Stimulated activated CD8-positive, alpha-beta memory T cell treated with anti-CD3 and anti-CD28 coated beads, Interleukin-4, amount 100 ng/mL, for 4 hours (primary cell): Measurements from ENCODE around the gene FKBP9.
"Not testable (repeated sequence)": the region's sequence is repeated elsewhere in the genome, so short reads cannot be mapped to it uniquely, and the experiment has no call there.

Experiments
- DNase-seq, 2 donors: peaks; one replicate each; pipeline ENCODE4 v3.0.0-alpha.2; 2020; ENCODE audit warnings: low read depth in 2 of 2, low spot score in 1 of 2

The FKBP9 gene

DNA sequence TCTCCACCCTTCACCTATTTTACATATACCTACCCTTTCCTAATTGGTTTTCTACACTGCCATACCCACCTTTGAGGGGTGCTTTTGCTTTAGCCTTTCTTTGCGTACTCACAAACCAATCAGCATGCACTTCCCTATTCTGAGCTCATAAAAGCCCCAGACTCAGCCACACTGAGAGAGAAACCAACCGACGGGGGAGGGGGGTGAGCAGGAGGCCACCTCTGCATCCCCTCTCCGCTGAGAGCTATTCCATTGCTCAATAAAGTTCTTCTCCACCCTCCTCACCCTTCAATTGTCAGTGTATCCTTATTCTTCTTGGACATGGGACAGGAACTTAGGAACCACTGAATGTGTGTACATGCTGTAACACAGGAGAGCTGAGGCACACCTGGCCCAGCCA is 9.0 kb upstream of the FKBP9 start:
- no peak for DNase-seq

DNA sequence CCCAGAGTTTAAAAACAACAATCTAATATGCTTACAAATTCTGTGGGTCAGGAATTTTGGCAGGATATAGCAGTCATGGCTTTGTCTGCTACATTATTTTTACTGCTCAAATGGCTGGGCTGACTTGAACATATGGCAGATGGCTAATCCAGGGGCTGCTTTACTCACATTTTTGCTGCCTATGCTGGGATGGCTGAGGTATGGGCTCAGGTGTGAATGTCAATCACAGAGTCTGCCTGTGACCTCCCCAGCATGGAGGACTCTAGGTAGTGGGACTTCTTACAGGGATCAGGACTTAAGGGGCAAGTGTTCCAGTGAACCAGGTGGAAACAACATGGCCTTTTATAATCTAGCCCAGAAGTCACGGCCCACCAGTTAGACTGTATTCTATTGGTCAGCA is 4.4 kb upstream of the FKBP9 start:
- no peak for DNase-seq

DNA sequence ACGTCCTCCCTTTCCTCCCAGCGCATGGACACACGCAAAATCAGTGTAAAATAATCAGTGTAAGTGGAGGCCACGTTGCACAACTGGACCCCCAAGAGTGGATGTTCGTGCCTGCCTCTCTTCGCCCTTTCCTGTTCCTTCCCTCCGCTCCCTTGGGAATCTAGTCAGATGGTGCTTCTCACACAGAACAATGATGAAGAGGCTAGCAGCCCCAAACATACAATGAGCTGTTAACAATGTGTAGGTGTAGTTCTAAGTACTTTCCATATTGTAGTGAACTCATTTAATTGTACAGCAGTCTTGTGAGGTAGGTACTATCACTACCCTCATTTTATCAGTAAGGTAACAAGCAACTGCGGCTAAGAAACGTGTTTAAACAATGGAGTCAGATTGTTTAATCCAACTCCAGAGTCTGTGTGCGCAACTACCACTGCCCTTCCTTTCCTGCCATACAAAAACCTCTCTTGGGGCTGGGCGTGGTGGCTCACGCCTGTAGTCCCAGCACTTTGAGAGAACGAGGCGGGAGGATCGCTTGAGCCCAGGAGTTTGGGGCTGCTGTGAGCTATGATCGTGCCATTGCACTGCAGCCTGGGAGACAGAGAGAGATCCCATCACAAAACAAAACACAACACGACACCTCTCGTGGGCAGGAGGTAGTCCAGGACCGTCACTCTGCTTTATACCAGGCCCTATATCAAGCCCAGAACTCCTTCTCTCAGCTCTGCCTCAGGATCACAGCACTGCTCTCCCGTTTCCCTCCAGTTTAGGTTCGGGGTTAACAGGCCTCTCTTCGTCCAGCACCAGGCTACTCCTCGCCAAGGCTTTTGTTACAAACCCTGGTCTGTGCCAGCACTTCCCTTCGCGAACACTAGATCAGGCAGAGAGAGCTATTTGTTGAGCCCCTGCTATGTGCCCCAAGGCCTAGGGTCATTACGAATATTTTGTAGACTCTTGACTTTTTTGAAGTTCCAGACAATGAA is 1.1 kb downstream of the FKBP9 start:
- DNase-seq = no peak

DNA sequence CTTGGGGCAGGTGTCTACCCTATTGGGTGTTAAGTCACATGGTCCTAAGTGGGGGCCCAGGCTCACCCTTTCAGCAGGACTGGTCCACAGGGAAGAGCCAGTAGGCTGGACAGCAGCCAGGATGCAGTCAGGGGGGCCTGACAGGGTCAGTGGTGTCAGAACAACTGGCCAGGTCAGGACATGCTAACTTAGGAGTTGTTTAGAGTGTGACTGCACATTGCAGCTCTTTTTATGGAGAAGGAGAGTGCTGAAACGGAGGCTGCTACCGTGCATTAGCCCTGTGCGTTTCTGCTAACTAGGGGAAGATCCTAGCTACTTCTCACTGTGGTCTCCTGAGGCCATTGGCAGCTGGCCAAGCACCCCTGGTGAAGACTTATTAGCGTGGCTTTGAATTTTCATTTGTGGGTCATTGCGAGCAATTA is 6.7 kb downstream of the FKBP9 start:
- DNase-seq = not testable (repeated sequence)

DNA sequence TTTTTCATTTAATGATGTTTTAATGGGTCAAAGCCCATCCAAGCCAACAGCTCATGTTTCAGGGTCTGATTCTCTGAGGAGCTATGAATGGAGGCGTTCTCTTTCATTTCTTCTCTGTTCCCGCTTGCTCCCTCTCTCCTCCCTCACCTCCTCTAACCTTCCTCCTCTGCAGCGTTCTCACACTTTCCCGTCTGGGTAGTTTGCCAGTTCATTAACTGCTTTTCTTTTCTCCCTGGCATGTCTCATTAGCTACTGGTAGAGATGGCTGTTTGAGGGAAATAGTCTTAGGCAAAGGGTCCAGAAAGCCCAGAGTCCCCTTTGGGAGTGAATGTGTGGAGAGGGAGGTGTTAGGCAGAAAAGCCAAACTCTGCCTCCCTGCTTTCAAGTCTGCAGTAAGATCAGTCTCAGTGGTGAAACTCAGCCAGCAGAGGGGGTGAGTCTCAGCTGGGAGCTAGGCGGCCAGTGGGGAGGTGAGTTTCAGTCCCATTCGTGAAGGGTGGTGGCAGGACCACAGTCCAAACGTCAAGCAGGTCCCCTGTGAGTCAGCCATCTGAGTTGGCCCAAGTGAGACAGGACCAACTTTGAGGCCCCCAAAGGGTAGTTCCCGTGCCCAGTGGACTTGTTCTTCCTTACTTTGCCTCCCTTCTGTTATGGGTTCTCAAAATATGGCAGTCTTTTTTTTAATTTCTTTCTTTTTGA is 7.4 kb downstream of the FKBP9 start:
- not testable (repeated sequence) for DNase-seq

DNA sequence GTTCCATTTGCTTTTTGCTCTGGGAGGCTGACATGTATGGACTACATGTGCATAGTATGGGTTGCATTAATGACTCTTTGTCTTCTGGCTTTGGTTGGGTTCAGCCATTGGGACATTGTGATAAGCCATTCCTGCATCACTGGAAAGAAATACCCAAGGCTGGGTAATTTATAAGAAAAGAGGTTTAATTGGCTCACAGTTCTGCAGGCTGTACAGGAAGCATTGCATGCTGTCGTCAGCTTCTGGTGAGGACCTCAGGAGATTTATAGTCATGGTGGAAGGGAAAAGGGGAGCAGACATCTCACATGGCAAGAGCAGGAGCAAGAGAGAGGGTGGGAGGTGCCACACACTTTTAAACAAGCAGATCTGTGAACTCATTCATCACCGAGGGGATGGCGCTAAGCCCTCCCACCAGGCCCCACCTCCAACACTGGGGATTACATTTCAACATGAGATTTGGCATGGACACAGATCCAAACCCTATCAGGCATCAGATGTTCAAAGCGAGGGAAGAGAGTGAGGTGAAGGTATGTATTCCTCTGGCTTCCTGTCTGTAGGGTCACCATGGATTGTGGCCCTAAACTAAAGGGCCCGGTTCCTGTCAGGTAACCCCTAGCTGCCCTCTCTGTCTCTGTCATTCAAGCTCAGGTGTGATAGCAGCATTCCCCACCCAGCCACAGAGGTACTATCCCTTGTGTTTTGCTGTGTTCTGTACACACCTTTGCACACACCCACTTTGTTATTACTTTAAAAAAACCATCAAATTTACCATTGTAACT is 9.4 kb downstream of the FKBP9 start:
- DNase-seq = not testable (repeated sequence)

DNA sequence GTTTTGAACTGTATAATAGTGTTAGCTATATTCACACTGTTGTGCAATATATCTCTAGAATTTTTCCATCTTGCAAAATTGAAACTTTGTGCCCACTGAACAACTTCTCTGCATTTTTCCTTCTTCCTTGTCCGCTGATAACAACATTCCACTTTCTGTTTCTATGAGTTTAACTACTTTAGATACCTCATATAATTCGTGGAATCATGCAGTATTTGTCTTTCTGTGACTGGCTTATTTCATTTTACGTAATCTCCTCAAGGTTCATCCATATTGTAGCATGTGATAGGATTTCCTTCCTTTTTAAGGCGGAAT is 10.0 kb downstream of the FKBP9 start:
- not testable (repeated sequence) for DNase-seq

DNA sequence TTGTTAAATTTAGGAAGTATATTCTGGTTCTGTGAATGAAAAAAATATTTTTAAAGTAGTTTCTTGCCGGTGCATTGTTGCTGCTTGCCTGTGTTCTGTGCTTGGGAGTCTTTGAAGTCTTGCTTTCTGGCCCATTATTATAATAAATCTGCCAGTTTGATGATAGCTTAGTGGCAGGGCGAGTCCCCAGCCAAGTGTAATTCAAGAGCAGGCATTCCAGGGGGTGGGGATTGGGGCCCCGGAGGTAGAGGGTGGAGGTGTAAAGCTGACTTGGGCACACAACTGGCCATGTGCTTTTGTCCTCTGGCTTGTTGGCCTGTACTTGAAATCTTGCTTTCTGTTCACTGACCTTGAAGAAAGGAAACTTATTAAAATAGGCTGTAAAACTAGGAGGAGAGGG is 14.7 kb downstream of the FKBP9 start:
- DNase-seq = not testable (repeated sequence)

DNA sequence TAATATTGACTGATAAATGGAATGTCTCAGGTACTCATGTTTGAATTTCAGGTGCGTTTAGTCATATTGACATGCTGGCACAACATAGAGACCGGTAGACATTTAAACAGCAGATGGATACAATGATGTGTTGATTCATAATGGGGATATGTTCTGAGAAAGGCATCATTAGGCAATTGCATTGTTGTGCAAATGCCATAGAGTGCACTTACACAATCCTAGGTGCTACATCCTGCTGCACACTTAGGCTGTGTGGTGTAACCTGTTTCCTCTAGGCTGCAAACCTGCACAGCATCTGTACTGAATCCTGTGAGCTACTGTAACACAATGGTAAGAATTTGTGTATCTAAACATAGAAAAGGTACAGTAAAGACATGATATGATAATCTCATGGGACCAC is 19.9 kb downstream of the FKBP9 start:
- not testable (repeated sequence) for DNase-seq

DNA sequence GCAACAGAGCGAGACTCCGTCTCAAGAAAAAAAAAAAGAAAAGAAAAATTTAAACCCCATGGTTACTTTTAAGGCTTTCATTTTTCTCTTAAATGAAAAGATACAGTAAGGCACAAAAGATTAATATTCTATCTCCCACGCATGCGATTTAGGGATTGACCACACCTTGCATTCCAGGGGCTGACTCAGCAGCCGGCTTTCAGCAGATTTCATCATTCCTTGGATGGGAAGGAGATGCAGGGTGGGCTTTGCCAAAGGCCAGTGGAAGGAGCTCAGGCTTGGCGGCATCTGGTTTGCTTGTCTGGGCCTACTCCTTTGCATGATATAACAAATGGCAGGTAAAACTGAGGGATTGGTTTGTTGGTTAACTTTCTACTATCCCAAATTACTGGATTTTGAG is 22.0 kb downstream of the FKBP9 start:
- not testable (repeated sequence) for DNase-seq

DNA sequence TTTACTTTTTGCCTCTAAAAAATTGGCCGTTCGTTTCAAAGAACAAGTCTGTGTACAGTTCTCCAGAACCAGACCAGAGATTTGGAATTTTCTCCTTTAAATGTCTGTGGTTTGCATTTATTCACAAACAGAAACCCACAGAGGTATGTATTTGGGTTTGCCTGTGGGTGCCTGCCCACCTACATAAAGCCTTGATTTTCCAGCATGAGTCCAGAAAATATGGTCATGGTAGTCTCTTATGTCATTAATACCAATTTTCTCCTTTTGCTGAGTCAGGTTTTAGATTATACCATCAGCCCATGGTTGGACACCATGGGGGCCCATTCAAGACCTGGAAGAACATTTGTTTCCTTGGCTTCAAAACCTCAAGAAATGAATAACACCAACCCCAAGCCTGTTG is 22.7 kb downstream of the FKBP9 start:
- DNase-seq = not testable (repeated sequence)

DNA sequence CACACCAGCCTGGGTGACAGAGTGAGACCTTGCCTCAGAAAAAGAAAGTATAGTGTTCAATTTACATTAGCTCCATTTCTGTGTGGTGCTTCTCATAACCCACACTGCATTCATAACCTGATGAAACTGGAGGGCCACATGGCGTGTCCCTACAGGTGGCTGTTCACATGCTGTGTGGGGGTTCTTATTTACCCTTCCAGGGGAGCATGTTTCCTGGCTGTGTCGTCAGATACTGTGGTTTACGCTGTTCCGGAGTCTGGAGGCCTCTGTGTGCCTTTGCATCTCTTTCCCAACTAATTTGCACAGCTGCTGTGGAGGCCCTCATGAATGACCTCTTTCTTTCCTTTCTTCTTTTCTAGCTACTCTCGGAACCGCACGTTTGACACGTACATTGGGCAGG is 30.9 kb downstream of the FKBP9 start:
- DNase-seq = not testable (repeated sequence)

DNA sequence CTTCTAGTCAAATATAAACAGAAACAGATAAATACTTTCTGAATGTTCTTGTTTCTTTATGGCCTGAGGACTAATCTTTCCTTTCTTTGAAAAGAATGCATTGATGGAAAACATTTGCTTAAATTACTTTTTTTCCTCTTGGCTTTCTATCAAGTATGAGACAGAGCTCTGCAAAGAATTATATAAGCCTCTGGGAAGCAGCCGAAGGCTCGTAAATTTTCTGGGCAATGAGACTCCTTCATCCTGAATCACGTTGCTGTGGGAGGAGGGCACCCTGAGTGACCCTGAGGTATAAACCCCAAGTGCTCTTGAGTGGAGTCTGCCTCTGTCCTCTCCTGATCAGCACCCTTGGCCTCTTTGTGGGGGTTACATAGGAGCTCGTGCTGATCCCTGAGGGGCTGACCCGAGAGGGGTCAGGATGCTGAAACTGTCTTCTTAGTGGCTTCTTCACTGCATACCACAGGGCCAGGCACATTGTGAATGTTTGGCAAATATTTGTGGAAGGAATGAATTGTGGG is 33.9 kb downstream of the FKBP9 start:
- not testable (repeated sequence) for DNase-seq

DNA sequence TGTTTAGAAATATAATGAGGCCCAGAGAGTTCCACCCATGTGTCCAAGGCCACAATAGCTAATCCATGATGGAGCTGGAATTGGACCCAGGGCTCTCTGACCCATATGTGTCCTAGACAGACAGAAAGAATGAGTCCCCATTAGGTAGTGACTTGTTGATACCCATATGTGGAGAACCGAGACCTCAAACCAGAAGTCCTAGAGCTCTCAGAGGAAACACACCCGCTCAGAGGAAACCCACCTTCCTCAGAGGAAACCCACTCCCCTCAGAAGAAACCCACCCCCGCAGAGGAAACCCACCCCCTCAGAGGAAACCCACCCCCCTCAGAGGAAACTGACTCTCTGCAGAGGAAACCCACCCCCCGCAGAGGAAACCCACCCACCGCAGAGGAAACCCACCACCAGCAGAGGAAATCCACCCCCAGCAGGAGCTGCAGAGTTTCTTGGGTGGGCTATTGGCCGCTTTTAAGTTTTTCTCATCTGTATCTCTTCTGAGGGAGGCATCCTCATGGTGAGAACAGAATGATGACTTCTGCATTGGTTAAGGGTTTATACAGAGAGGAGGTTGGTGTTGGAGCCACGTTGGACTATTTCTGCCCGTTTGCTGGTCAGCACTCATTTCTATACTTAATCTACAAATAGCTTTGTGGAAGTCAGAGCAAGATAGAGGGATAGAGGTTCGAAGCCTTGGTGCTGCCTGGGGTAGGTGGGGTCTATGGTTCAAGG is 34.9 kb downstream of the FKBP9 start:
- DNase-seq = not testable (repeated sequence)

DNA sequence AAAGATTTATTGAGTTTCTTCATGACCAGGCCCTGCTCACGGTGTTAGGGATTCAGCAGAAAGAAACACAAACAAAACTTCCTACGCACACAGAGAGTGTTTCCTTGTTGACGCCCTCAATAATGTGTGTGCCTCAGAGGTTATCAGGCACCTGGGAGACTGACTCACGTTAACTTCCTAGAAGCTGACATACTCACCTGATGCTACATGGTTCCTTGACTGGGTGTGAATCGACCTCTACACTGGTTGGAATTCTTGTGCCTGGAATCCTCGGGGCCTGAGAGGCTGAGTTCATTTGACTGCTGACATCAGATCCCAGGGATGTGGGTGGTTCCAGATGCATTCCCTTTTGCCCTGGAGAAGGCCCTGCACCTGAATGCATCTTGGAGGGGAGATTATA is 35.5 kb downstream of the FKBP9 start:
- not testable (repeated sequence) for DNase-seq

DNA sequence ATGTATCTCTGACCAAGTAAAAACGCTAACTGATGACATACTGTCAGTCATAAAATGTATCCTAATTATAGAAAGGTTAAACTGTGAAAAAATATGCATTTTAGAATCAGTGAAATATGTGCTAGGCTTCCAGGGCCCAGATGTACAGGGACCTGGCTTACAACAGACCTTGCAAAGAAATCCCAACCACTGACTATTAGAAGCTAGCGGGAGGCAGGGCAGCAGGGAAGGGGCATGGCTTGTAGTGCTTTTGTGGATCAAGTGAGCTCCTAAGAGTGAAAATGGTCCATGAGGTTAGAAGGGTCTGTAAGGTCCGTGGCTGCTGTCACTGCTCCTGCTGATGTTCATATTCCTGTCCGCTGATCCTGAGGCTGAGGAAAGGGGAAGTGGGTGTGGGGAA is 40.7 kb downstream of the FKBP9 start:
- not testable (repeated sequence) for DNase-seq

DNA sequence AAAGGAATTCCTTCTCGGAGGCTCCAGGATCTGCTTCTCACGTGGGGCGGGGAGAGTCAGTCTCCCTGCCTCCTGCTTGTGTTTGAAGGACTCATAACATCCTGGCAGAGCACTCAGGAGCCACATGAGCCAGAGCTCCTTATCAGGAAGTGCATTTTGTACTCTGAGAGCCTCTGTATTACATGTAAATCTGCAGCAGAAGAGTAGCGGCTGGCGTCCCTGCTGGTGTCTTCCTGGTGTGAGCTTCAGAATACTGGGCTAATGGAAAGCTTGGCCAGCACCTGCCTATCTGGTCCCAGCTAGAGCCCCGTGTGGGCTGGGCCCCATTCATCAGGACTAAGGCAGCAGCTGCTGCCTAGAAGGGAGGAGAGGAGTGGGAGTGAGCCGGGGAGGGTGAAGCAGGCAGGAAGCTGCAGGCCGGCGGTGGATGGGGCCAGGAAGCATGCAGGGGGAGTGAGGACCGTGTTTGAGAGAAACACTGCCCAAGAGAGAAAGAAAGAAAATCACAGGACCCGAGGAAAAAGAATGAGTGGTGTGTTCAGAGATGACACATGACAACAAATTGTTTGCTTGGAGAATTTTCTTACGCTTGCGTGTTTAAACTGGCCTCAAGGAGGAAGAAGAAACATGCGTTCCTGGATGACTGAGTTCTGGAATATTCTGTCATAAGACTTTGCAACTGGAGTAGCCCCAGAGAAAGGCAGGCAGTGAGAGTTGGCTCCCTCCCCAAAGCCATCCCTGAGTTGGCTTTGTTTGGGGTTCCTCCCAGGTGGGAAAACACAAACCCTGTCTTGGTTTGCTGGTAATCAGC is 41.3 kb downstream of the FKBP9 start:
- not testable (repeated sequence) for DNase-seq

DNA sequence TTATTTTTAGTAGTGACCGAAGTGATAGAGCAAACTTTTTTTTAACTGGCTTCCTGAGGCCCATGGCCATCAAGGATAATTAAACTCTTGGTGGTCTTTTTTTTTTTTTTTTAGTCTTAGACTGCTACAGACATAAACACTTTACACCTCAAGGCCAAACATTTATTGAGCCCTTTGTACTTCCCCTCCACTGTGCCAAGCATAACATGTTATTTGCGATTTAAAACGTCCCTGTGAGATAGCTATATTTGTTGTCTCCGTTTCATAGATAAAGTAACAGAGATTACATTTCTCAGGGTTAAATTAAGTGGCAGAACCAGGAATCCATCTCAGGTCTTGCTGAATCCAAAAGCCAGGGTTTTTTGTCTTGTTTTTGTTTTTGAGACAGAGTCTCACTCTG is 42.1 kb downstream of the FKBP9 start:
- DNase-seq = not testable (repeated sequence)

DNA sequence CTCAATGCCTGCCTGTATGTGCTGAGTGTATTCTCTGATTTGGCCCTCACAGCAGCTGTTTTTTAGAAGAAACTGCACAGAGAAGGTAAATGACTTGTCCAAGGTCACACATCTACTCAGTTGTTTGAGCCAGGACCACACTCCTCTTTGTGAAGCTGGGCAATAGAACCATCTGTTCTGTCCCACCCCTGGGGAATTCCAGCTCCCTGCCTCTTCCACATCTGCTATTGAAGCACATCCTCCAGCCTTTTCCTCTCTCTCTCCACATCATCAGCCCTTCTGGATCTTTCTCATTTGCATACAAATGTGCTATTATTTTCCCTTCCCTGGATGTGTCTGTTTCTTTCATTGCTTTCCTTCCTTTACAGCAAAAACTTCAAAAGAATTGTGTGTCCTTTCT is 45.9 kb downstream of the FKBP9 start:
- not testable (repeated sequence) for DNase-seq
